COLO668 (cell line): ENCODE measurements around the gene XXYLT1.

Source experiments
- DNase-seq: peaks from one replicate; lab custom pipeline; 2025; ENCODE audit not compliant: unreplicated experiment; lab: John Stamatoyannopoulos, UW

The XXYLT1 gene

DNA sequence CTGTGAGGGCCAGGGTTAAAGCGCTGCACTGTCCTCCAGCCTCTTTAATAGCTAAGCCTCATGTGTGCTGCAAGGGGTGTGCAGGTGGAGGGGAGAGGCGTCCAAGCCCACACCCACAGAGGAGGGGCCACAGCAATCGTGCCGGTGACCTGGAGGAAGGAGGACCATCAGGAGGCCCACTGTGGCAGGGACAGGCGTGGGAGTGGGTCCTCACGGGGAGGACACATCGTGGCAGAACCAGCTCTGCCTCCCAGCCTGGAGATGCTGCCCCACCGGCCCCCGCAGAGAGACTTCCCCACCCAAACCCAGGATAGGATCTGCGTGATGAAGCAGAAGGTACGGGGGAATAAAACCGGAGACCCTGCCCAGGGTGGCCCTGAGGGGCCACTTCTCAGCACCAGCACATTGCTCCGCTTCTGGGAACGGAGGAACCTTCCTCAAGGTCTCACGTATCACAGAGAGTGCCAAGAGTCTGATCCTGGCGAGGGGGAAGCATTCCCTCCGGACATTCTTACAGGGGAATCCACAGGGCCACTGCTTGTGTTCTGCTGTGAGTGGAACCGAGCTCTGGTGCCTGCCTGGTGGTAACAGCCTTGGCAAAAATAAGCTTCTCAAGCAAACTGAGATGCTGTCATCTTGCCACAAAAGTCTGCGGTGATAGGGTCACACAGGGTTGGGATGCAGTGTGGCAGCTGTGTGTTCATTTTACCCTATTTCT lies 199.8 kb downstream of the XXYLT1 start:
- DNase-seq, result no peak

DNA sequence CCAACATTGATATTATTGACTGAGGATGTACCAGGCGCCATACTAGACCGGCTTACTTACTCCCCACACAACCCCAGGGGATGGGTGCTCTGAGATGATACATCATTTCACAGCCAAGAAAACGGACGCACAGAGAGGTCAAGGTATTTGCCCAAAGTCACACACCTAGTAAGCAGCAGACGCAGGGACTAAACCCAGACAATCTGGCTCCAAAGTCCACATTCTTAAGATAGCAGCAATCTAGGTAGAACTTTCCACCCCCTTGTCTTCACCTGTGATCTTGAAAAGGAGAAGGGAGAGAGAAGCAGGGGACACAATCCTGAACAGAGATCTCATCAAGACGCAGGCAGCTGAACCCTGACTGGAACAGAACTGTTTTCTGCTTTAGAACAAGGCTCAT lies 200.6 kb downstream of the XXYLT1 start:
- DNase-seq, result no peak

DNA sequence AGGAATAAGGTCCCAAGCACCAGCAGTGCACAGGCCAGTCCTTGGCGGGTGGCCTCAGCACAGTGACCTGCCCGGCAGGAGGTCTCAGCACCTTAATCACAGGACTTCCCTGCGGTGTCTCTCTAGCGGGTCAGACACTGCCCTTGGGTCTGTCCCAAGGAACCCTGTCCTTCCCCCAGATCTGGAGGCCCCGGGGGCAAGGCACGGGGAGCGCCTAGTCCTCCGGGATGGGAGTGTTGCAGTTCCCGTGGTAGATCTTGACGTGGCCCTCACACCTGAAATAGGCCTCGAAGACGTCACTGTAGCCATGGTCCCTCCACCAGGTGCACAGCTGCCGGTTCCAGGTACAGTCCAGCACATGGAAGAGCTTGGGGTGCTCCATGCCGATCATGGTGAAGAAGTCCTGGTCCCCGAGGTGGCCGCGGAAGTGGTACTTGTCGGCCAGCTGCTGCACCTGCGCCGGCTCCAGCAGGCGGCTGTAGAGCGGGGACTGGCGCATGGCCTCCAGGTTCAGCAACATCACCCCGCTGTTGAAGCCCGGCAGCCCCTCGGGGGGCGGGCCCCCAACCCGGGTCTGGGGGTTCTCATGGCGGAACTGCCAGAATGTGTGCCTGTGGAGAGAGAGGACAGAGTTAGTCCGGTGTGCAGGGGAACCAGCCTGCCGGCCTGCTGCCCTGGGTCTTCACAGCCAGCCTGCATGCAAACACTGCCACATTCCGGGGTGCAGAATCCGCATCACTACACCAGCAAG lies 201.3 kb downstream of the XXYLT1 start:
- no peak for DNase-seq

DNA sequence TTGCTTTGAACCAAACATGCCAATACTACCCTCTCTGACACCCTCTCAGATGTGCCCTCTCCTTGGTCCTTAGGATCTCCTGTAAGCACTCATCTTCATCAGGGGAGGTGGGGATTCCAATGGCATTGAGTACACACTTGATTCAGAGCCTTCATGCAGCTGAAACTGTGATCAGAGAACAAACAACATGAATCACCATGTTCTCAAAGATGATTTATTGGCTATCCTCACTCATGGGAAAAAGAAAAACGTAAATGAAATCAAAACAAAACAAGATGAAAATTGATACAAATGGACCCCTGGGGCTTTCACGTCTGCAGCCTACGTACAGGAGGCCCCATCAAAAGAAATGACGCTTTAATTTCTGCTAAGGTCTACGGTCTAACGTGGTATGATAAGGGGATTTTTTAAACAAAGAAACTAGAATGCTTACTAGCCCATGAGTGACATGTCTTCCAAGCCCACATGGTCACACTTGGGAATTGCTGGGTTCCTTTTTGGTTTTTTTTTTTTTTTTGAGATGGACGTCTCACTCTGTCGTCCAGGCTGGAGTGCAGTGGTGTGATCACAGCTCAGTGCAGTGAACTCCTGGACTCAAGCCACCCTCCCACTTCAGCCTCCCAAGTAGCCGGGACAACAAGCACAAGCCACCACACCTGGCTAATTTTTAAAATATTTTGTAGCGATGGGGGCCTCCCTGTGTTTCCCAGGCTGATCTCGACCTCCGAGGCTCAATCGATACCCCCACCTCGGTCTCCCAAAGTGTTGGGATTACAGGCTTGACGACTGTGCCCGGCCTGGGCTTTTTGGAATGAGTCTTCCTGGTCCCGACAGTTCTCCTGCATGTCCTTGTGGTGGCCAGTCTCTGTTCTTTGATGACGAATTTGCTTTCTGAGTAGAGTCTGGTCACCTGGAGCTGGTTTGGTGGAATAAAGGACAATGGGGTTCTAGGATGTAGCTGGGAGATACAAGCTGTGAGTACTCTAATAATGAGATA lies 202.6 kb downstream of the XXYLT1 start:
- no peak for DNase-seq

DNA sequence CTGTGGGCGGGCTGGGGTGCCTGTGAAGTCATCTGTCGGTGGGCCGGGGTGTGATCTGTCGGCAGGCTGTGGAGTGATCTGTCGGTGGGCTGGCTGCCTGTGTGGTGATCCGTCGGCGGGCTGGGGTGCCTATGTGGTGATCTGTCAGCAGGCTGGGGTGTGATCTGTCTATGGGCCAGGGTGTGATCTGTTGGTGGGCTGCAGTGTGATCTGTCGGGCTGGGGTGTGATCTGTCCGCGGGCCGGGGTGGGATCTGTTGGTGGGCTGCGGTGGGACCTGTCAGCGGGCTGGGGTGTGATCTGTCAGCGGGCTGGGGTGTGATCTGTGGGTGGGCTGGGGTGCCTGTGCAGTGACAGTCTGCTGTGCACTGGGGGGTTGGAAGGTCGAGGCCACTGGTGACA lies 204.5 kb downstream of the XXYLT1 start:
- DNase-seq, result no peak

DNA sequence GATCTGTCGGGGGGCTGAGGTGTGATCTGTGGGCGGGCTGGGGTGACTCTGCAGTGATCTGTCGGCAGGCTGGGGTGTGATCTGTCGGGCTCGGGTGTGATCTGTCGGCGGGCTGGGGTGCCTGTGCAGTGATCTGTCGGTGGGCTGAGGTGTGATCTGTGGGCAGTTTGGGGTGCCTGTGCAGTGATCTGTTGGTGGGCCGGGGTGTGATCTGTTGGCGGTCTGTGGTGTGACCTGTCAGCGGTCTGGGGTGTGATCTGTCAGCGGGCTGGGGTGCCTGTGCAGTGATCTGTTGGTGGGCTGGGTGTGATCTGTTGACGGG lies 205.1 kb downstream of the XXYLT1 start:
- no peak for DNase-seq

DNA sequence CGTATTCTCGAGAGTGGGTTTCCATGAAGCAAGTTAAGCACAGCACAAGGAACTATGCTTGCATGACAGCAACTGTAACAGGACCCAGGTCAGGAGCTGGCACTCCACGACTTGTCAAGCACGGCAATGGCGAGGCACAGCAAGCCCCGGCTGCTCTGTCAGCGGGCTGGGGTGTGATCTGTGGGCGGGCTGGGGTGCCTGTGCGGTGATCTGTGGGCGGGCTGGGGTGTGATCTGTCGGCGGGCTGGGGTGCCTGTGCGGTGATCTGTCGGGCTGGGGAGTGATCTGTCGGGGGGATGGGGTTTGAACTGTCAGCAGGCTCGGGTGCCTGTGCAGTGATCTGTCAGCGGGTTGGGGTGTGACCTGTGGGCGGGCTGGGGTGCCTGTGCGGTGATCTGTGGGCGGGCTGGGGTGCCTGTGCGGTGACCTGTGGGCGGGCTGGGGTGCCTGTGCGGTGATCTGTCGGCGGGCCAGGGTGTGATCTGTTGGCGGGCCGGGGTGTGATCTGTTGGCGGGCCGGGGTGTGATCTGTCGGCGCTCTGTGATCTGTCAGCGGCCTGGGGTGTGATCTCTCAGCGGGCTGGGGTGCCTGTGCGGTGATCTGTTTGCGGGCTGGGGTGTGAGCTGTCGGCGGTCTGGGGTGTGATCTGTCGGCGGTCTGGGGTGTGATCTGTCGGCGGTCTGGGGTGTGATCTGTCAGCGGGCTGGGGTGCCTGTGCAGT lies 205.7 kb downstream of the XXYLT1 start:
- no peak for DNase-seq

DNA sequence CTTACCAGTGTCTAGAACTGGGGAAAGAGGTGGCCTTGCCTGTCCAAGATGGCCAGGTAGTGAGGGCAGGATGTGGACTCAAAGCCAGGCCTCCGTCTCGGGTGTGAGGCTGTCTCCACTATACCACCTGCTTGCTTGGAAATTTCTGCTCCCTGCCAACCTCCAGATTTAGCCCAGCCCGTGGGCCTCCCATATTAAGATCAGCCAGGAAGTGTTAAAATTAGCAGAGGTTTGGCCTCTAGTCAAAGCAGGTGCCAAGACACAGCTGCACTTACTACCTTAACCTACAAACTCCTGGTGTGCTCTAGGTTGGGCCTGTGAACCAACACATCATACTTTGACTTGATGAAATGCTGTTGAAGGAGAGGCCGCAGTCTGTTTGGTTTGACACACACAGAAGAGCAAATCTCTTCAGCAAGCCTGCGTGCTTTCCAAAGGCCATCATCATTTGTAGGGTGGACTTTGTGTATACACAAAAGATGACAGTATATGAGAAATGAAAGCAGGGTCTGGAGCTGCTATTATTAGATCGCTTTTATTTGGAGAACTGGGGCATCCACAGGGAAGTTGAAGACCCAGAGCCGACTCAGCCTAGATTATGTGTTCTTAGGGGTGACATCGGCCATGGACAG lies 206.5 kb downstream of the XXYLT1 start:
- no peak for DNase-seq

DNA sequence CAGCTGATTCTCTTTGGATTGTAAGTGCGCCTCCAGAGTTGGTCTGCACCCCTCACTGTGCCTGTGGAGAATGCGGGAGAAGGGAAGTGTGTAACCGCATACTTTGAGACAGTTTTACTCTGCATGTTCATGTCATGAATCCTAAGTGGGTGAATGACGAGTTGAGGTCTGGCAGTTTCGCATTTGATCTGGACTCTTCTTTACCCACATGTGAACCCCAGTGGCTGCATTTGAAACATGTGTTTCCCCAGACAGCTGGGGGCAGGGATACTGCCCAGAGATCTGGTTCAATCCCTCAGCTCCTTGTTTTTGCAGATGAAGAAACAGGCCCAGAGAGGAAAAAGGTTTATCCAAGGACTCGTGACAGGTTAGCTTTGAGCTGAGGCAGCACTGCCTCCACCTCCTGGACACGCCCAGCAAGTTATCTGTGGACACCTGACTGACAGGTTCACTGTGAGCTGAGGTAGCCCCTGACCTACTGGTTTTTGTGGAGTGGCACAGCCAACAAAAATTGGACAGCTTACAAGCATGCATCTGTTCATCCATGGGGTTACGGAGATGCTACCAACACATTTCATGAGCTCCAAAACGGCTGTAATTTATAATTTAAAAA lies 207.3 kb downstream of the XXYLT1 start:
- no peak for DNase-seq

DNA sequence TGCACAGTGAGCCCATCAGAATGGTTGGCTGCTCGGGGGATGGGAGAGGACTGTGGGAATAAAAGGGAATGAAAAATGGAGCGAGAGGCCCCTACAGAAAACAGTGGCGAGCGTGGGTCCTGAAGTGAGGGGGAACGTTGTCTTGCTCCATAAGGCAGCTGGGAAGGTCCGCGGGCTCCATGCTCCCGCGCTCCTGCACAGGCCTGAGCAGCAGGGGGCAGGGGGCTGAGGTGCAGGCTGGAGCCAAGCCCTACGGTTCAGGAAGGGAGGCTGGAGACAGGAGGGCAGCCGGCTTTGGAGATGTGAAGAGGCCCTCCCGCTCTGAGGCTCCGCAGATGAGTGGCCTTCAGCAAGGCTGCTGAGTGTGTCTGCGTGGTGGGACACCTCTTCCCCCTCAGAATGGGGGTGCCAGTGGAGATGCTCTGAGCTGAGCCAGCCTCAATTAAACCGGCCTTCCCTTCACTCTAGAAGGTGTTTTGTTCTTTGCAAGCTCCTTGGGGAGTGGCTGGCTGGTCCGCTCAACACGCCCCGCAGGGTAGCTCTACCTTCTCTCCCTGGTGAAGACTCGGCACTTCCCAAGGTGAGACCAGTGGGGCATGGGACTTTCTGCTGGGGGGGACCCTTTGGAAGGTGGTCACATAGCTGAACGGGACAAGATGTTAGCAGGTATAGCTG lies 208.0 kb downstream of the XXYLT1 start:
- no peak for DNase-seq

DNA sequence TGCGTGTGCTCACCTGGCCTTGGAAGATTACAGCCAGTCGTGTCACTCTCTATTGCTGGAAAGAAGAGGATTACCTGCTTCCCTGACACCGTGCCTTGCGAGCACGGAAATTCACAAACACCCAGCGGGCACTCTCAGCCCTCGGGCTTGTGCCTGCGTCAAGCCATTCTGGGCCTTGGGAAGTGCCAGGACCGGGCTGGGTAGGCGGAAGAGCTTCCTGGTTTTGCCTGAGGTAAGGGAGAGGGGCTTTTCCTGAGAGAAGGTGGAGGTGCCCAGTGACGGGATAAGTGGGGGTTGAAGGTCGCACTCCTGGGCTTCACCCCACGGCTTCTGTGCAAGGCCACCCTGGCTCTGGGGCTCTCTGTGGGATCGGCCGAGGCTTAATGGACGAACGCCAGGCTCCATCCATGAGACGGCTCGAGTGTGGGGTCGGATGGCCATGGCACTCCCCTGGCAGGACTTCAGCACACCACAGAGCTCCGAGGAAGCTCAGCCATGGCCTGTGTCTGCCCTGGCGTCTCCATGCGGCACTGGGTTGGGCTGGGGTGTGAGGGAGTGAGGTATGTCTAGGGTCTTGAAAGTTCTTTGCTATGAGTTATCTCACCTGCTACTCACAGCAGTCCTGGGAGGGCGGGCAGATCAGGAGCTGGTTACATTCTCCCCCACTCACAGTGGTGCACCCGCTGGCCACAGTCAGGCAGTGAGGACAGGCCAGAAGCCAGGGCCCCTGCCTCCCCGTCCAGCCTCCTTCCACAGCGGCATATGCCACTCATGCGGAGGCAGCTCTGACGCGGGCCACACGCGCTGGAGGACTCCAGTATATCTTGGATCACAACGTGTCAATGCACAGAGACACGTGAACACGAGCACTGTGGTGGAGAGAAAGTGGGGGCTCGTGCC lies 209.0 kb downstream of the XXYLT1 start:
- DNase-seq, result no peak

DNA sequence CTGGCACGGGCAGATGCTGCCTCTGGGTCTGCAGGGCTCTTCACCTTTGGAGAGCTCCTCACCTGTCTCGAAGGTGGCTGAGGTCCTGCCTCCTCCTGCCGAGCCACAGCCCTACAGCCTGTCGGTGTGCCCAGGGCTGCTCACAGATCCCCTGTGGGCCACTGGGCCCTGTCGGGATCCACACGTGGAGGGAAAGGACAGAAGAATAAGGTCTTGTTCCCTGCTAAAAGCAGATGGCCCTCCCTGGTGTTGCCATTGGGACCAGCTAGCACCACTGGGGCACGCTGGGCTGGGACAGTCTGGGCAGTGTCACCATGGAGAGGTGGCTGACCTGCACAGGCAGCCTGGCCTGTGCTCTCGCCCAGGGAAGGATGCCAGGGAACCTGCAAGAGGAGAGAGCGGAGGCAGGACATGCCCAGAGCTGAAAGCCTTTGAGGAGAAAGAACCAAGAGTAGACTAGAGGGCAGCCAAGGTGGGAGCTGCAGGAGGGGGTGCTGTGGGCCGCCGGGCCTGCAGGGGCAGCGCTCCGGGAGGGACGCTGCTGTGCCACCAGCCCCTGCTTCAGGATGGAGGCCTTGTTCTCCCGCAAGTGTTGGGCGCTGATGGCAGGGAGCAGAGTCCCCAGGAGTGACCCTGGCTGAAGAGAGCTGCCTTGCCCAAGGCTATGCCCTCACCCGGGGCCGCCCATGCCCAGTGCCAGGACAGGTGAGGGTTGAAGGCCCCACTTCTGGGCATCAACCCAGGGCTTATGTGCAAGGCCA lies 210.2 kb downstream of the XXYLT1 start:
- DNase-seq, result no peak

DNA sequence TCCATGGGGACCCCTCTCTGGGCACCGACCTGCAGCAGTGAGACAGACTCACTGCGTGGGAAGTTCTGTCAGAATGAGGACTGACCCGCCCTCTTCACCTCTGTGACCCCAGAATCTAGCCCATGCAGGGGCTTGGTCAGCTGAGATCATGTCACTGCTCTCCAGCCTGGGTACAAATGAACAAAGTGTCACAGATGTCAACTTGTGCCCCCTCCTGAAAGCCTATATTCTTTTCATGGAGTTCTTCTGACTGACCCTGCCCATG lies 210.8 kb downstream of the XXYLT1 start:
- DNase-seq, result no peak

DNA sequence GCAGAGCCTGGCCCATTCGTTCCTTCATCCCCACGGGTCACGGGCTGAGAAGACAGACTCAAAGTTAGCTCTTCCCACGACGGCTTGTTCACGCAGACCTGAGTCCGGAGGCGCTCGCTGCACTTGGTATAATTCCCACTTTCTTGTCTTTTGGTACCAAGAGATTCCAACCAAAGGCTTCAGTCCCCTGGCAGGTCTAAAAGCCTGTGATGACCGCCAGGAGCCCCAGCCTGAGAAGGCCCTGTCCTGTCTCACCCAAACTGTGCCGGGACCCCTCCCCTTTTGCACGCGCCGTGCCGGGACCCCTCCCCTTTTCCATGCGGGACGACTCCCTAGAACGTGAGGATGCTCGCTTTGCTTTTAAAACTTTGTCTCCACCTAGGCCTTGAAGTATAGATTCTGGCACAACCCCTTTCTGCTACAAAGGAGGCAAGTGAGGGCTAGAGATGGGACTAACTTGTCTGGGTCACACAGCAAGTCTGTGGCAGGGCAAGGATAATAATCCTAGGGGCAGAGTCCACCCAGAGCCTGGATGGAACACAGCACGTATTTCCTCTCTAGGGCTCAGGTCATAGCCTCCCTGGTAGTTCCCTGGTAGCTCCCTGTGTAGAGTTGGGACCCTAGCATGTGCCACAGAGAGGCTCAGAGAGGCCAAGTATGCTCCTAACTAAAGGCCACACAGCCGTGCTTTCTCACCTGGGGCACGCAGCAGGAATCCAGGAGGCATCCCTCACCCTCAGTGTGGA lies 211.3 kb downstream of the XXYLT1 start:
- DNase-seq, result no peak

DNA sequence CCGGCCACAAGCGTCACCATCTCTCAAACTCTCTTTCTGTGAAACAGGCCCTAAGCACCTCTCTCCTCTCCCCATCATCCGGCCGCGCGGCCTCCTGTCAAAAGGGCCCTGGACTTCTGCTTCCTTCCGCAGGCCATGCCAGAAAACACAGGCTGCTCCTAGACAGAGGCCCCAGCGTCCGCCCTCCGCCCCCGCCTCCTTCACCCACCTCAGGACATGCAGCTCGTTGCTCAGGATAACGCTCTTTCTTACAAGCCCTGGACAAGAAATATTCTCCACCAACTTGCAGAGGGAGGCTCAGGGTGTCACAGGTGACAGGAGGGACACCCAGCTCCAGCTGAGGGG lies 212.0 kb downstream of the XXYLT1 start:
- no peak for DNase-seq

DNA sequence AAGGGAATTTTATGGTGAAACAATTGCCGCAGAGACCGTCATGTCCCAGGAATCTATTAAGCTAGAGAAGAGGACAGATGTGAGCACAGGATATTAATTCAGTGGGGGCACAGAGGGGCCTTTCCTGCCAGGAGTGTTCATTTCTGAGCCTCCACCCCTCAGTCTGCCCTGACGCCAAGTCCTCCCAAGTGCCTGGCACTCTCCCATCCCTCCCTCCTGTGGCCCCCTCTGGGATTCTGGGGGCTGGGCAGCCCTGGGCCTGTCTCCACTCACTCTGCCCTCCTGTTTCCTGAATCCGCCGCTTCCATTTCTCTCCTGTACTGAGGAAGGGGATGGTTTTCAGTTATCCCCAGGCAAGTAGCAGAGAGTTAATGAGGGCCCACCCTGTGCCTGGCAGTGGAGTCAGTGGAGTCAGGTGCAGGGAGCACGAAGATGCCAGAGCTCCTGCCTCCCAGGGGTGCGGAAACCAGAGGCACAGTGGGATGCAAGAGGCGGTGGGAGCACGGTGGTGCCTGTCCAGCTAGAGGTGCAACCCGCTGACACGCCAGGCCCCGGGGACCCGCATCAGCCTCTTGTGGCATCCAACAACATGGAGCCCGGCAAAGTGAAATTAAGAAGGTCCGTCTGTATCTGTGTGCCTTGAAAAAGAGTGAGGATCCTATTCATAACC lies 212.5 kb downstream of the XXYLT1 start:
- DNase-seq, result no peak

DNA sequence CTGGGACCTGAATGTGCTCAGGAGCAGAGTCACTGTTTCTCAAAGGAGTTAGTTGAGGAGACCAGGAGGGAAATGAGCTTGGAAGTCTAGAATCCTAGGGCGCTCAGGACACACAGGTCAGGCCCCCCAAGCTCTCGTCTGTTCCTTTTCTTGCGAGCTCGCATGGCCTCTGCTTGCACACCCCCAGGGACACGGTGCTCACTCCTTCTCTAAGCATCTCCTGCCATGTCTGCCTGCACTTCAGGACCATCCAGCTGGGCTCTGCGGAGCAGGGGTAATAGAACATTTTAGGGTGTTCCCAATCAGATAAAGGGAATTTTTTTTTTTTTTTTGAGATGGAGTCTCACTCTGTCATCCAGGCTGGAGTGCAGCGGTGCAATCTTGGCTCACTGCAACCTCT lies 213.2 kb downstream of the XXYLT1 start:
- DNase-seq, result no peak
